AG09309 (cell line): ENCODE data around the gene THAP7.

Experiments
- DNase-seq: peaks from one replicate; pipeline ENCODE4 v3.0.0-alpha.2; 2010; ENCODE audit warnings: low read depth
- H3K4me3 ChIP-seq: 2 replicates; pipeline ENCODE4 v1.5.1; 2011; ENCODE audit warnings: mild to moderate bottlenecking, low read depth, low read length, moderate library complexity; ENCODE audit not compliant: control insufficient read depth
- CTCF ChIP-seq: IDR thresholded peaks from 2 replicates; pipeline ENCODE4 v1.5.1; 2011; ENCODE audit warnings: mild to moderate bottlenecking, low read depth, low read length, inconsistent platforms; ENCODE audit not compliant: insufficient read depth, control insufficient read depth; ENCODE audit errors: missing control alignments

THAP7 gene

GRCh38 chr22:21014726-21015465 lies 13.0 kb upstream of the THAP7 start, which contains the start of gene P2RX6:
TSS of gene P2RX6 (plus strand) at chr22:21015165. CDS start at chr22:21015175, 10 bp downstream.
- TF ChIP-seq CTCF = no peak
- DNase-seq = no peak
- peak within 1 kb of the TSS; percentile 56 for H3K4me3 ChIP-seq

- TF ChIP-seq CTCF = no peak
- peak overlapping the region; percentile 56 for H3K4me3 ChIP-seq
- peak; percentile 46 for DNase-seq
Measured at GRCh38 chr22:21014202-21014725, 12.3 kb upstream of the THAP7 start.

- no peak for DNase-seq
- no peak for TF ChIP-seq CTCF
- H3K4me3 ChIP-seq = peak overlapping the region; percentile 56
Measured at GRCh38 chr22:21013657-21014201, 11.8 kb upstream of the THAP7 start.

GRCh38 chr22:21012446-21013407 lies 10.8 kb upstream of the THAP7 start:
- H3K4me3 ChIP-seq = no peak overlapping the region
- TF ChIP-seq CTCF = no peak
- DNase-seq = no peak

GRCh38 chr22:21010426-21011113 lies 8.7 kb upstream of the THAP7 start:
- DNase-seq = no peak
- no peak overlapping the region for H3K4me3 ChIP-seq
- TF ChIP-seq CTCF = no peak
